ENCODE measurements around the gene CADPS. TPM values are rescaled to one million over a fixed set of nuclear protein-coding genes. Genes with fewer than 3 reads are reported as not detected.

CADPS gene
- total RNA-seq, 1 experiment from 2014 or later: not detected

DNA sequence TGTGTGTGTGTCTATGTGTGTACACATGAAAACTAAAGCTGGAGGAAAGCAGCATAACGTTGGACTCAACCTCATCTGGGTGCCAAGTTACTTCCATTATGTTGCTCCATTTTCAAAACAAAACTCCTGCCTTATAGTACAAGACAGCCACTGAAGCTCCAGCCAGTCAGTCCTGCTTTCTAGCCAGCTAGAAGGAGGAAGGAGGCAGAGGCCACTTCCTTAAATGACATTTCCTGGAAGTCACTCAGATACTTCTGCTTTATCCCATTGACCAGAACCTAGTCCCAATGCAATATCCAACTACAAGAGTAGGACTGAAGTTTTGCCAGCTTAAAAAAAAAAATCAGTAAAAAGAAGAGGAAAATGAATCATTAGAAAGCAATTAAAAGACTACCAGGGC is 31.7 kb downstream of the CADPS start:
- POLR2A ChIA-PET: interaction anchor here (0.6 kb wide), 1 partner anchor 61 kb away, joined by 3 read pairs; no protein-coding TSS in a partner anchor
- in situ Hi-C loops (cut with HindIII; ENCODE audit: low pct_unique_long_range_greater_than_20kb, low sequenced_read_pairs): no loop called here
- no peak for TF ChIP-seq TCF7L2 (IDR thresholded peaks at IDR 0.05; ENCODE audit: low read depth, low read length)
- Histone ChIP-seq H3K4me1 (ENCODE audit: control insufficient read depth, insufficient read depth, low read length) (no peaks in the 10 kb centered on the region), H3K4me3 (ENCODE audit: low read depth in 2 of 2, low read length in 2 of 2) (no peak overlapping the region), H3K36me3 (ENCODE audit: control insufficient read depth, insufficient read depth, low read length) (no peaks in the 10 kb centered on the region), H3K27me3 (ENCODE audit: control insufficient read depth, insufficient read depth, low read length) (no peaks in the 10 kb centered on the region), H3K9me3 (ENCODE audit: control insufficient read depth, insufficient read depth, low read depth, low read length) (no peaks in the 10 kb centered on the region), H3K27ac (ENCODE audit: low read length) (no peak overlapping the region)
- no TSS peak for BruUV-seq (replicated peaks)
- intact Hi-C loops (cut with micrococcal nuclease; ENCODE audit: unreplicated experiment): no loop called here
- no peak for DNase-seq (ENCODE audit: low read depth, low spot score)
- CTCF ChIA-PET: no interaction called here
- no peak for ATAC-seq

DNA sequence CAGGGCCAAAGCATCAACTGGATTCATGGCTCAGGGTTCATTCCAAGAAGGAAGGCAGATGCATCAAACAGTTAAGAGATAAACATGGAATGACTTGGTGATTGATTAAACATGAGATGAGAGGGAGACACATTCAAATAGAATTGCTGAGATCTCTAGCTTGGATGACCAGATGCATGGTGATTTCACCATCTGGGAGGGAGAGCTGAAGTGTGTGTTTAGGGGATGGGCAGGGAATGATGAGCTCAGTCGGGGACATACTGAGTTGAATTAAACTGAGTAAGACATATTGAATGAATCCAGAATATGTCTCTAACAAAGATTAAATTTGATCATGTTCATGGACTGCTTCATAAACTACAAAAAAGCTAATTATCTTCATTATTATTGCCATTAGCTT is 35.5 kb downstream of the CADPS start:
- Histone ChIP-seq H3K9me3 (ENCODE audit: control insufficient read depth, insufficient read depth, low read depth, low read length) (no peaks in the 10 kb centered on the region), H3K27me3 (ENCODE audit: control insufficient read depth, insufficient read depth, low read length) (no peaks in the 10 kb centered on the region), H3K4me1 (ENCODE audit: control insufficient read depth, insufficient read depth, low read length) (no peaks in the 10 kb centered on the region), H3K4me3 (ENCODE audit: low read depth in 2 of 2, low read length in 2 of 2) (no peak overlapping the region), H3K36me3 (ENCODE audit: control insufficient read depth, insufficient read depth, low read length) (no peaks in the 10 kb centered on the region), H3K27ac (ENCODE audit: low read length) (no peak overlapping the region)
- DNase-seq (ENCODE audit: low read depth, low spot score) (no peak), ATAC-seq (no peak)
- no TSS peak for BruUV-seq (replicated peaks)
- CTCF ChIA-PET: no interaction called here
- in situ Hi-C loops (cut with HindIII; ENCODE audit: low pct_unique_long_range_greater_than_20kb, low sequenced_read_pairs) (no loop called here), intact Hi-C loops (cut with micrococcal nuclease; ENCODE audit: unreplicated experiment) (no loop called here)
- POLR2A ChIA-PET: no interaction called here
- TF ChIP-seq, protein P1, sequence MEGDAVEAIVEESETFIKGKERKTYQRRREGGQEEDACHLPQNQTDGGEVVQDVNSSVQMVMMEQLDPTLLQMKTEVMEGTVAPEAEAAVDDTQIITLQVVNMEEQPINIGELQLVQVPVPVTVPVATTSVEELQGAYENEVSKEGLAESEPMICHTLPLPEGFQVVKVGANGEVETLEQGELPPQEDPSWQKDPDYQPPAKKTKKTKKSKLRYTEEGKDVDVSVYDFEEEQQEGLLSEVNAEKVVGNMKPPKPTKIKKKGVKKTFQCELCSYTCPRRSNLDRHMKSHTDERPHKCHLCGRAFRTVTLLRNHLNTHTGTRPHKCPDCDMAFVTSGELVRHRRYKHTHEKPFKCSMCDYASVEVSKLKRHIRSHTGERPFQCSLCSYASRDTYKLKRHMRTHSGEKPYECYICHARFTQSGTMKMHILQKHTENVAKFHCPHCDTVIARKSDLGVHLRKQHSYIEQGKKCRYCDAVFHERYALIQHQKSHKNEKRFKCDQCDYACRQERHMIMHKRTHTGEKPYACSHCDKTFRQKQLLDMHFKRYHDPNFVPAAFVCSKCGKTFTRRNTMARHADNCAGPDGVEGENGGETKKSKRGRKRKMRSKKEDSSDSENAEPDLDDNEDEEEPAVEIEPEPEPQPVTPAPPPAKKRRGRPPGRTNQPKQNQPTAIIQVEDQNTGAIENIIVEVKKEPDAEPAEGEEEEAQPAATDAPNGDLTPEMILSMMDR (IDR thresholded peaks at IDR 0.05): no peak
- TF ChIP-seq POLR2AphosphoS5 (IDR thresholded peaks at IDR 0.05; ENCODE audit: low read depth, low read length): no peak
- TF ChIP-seq, protein P2, sequence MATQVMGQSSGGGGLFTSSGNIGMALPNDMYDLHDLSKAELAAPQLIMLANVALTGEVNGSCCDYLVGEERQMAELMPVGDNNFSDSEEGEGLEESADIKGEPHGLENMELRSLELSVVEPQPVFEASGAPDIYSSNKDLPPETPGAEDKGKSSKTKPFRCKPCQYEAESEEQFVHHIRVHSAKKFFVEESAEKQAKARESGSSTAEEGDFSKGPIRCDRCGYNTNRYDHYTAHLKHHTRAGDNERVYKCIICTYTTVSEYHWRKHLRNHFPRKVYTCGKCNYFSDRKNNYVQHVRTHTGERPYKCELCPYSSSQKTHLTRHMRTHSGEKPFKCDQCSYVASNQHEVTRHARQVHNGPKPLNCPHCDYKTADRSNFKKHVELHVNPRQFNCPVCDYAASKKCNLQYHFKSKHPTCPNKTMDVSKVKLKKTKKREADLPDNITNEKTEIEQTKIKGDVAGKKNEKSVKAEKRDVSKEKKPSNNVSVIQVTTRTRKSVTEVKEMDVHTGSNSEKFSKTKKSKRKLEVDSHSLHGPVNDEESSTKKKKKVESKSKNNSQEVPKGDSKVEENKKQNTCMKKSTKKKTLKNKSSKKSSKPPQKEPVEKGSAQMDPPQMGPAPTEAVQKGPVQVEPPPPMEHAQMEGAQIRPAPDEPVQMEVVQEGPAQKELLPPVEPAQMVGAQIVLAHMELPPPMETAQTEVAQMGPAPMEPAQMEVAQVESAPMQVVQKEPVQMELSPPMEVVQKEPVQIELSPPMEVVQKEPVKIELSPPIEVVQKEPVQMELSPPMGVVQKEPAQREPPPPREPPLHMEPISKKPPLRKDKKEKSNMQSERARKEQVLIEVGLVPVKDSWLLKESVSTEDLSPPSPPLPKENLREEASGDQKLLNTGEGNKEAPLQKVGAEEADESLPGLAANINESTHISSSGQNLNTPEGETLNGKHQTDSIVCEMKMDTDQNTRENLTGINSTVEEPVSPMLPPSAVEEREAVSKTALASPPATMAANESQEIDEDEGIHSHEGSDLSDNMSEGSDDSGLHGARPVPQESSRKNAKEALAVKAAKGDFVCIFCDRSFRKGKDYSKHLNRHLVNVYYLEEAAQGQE (IDR thresholded peaks at IDR 0.05; ENCODE audit: insufficient read depth in 1 of 2, low read depth in 2 of 2, low read length in 1 of 2): no peak
- no peak for TF ChIP-seq TCF7L2 (IDR thresholded peaks at IDR 0.05; ENCODE audit: low read depth, low read length)

DNA sequence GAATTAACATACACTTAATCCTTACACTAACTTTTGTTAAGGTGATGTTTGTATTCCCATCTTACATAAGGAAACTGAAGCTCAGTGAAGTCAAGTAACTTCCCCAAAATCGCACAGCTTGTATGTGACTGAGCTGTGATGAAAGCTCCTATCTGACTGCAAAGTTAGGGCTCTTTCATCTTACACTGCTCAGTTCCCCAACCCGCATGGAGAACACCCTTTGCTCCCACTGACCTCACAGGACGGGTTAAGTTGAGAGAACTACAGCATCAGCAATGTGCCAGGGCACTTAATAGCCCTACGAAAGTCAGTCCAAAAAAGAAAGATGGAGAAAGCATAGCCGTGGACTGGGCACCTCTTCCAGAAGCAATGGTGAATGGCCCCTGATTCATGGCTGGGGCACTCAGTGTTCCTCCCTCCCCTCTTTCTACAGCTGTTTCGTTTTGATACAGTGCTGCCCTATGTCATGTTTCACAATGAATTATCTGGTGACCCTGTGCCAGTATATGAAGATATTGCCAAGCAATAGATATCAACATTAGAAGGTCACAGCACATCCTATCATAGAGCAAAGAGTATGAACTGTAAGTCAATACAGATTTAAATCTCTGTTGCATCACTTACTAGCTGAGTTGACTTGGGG is 38.0 kb downstream of the CADPS start:
- no TSS peak for BruUV-seq (replicated peaks)
- H3K9me3 ChIP-seq (ENCODE audit: control insufficient read depth, insufficient read depth, low read depth, low read length): no peaks in the 10 kb centered on the region
- H3K27ac ChIP-seq (ENCODE audit: low read length): no peak overlapping the region
- in situ Hi-C loops (cut with HindIII; ENCODE audit: low pct_unique_long_range_greater_than_20kb, low sequenced_read_pairs) (no loop called here), intact Hi-C loops (cut with micrococcal nuclease; ENCODE audit: unreplicated experiment) (no loop called here)
- H3K4me3 ChIP-seq (ENCODE audit: low read depth in 2 of 2, low read length in 2 of 2): no peak overlapping the region
- CTCF ChIA-PET: no interaction called here
- no peaks in the 10 kb centered on the region for H3K36me3 ChIP-seq (ENCODE audit: control insufficient read depth, insufficient read depth, low read length)
- no peaks in the 10 kb centered on the region for H3K4me1 ChIP-seq (ENCODE audit: control insufficient read depth, insufficient read depth, low read length)
- POLR2A ChIA-PET: no interaction called here
- TF ChIP-seq, protein P2 (IDR thresholded peaks at IDR 0.05; ENCODE audit: insufficient read depth in 1 of 2, low read depth in 2 of 2, low read length in 1 of 2): no peak
- no peak for TF ChIP-seq TCF7L2 (IDR thresholded peaks at IDR 0.05; ENCODE audit: low read depth, low read length)
- TF ChIP-seq, protein P1 (IDR thresholded peaks at IDR 0.05): no peak
- H3K27me3 ChIP-seq (ENCODE audit: control insufficient read depth, insufficient read depth, low read length): no peaks in the 10 kb centered on the region
- ATAC-seq (no peak), DNase-seq (ENCODE audit: low read depth, low spot score) (no peak)
